Heart left ventricle (tissue), 16 donors: Measurements from ENCODE around the gene ARL3. TPM values are rescaled to one million over a fixed set of nuclear protein-coding genes. Genes with fewer than 3 reads are reported as not detected.

ENCODE experiments used
- ATAC-seq, 4 donors: fragments of 200-7000 bp; cut with Tn5 transposase; one replicate each; pipeline ENCODE4 v1.9.1; 2020 to 2022; ENCODE audit warnings: moderate library complexity in 4 of 4, mild to moderate bottlenecking in 3 of 4, moderate number of reproducible peaks in 1 of 4
- DNase-seq, 5 donors: peaks; one replicate each; pipeline ENCODE4 v3.0.0-alpha.2; 2020
- H3K27ac ChIP-seq, 12 donors: fragments of 200-600 bp; sonication (generic) in 4 of 12; one replicate each; pipeline versions ENCODE4 v1.5.0 to v1.8.0; 2016 to 2022; ENCODE audit warnings: mild to moderate bottlenecking in 2 of 12
- H3K27me3 ChIP-seq, 9 donors: fragments of 200-600 bp; sonication (generic) in 2 of 9; one replicate each; pipeline versions ENCODE4 v1.5.1 to v1.8.0; 2016 to 2022; ENCODE audit warnings: mild to moderate bottlenecking in 3 of 9
- H3K36me3 ChIP-seq, 9 donors: fragments of 200-600 bp; sonication (generic) in 2 of 9; one replicate each; pipeline versions ENCODE4 v1.5.0 to v1.8.0; 2018 to 2022; ENCODE audit warnings: mild to moderate bottlenecking in 2 of 9
- H3K4me1 ChIP-seq, 12 donors: fragments of 200-600 bp; sonication (generic) in 4 of 12; one replicate each; pipeline versions ENCODE4 v1.5.0 to v1.8.0; 2016 to 2022; ENCODE audit warnings: mild to moderate bottlenecking in 3 of 12
- H3K4me3 ChIP-seq, 12 donors: fragments of 200-600 bp; sonication (generic) in 4 of 12; one replicate each; pipeline versions ENCODE4 v1.5.0 to v1.8.0; 2017 to 2022; ENCODE audit warnings: mild to moderate bottlenecking in 9 of 12, moderate library complexity in 4 of 12
- H3K9me3 ChIP-seq, 12 donors: fragments of 200-600 bp; sonication (generic) in 4 of 12; one replicate each; pipeline versions ENCODE4 v1.5.0 to v1.8.0; 2016 to 2022; ENCODE audit warnings: mild to moderate bottlenecking in 1 of 12
- CTCF ChIP-seq, 12 donors: fragments of 200-600 bp; sonication (generic) in 4 of 12; IDR thresholded peaks; one replicate each; pipeline versions ENCODE4 v1.5.0 to v1.8.0; 2018 to 2022; ENCODE audit warnings: antibody characterized with exemption in 12 of 12, mild to moderate bottlenecking in 5 of 12
- POLR2A ChIP-seq, 2 donors: fragments of 450-650 bp; IDR thresholded peaks; one replicate each; pipeline ENCODE4 v1.6.1; 2017; ENCODE audit warnings: antibody characterized with exemption in 2 of 2, mild to moderate bottlenecking in 2 of 2, moderate library complexity in 2 of 2
- WGBS, 4 donors: extraction: QIAGEN DNeasy Blood & Tissue Kit in 2 of 4; methylation state at CpG; one replicate each; pipeline versions ENCODE4 v1.1.5 to v1.1.7; 2013 to 2018; 5-methylcytosine and 5-hydroxymethylcytosine counted together
- intact Hi-C, 10 donors: fragments of 100-400 bp; cut with DNase I; formaldehyde crosslinking; loops; one replicate each; pipeline versions ENCODE4 v1.11.1 to v1.14.2; 2022
- polyA plus RNA-seq, 2 donors: library from polyadenylated mRNA; stranded (reverse); fragments of 200-250 nt; gene quantifications; one replicate each; pipeline ENCODE4 v1.2.3, GENCODE V29; 2013
- total RNA-seq, 9 donors: library from RNA; depleted of rRNA in 2 of 9; stranded (reverse); fragments of >200 nt in 2 of 9; fragmentation: NEBNext Ultra II Directional in 3 of 9; extraction: Animal tissue kit (Norgen Biotek cat#: 25700) in 3 of 9; gene quantifications; one replicate each; pipeline versions ENCODE4 v1.1.0 to v1.2.4, GENCODE V29; 2016 to 2023
- donor health status: ischemic (EF 13 %, LVEDD 7.1; RV severe dilation, severe dysfunction).
- donor health status: healthy with polysubstance abuse.
- donor health status: DM: no; HTN: yes; CAD: no.
- donor health status: DM: no; HTN: no; CAD: no.
- donor health status: ischemic (EF 25% LVEDD 6.9; RV normal size, moderate dysfunction).
- donor health status: ischemic (EF 25% LVEDD 5.7; RV mildly dilated, moderate dysfunction).
- donor health status: healthy.
- donor health status: DM: yes; HTN: yes; CAD: no.
- donor health status: ischemic (EF 35%, LVEDD 5.7; RV mildly dilated, moderate dysfunction).
- donor health status: nonischemic (EF 11% LVEDD 7.7; RV severe dilation, severe dysfunction).
- donor health status: DM: yes; HTN: yes; CAD: no.
- donor health status: PGD.
- donor health status: ischemic (EF 29% LVEDD 5.4; RV normal size, mild dysfunction).
- donor health status: nonischemic (EF 23%, LVEDD 6.1; RV moderate dilation, normal function).

Gene ARL3
- total and polyA plus RNA-seq, 11 donors, result 5.8 to 19.3 (median 12.6) TPM

GRCh38 chr10:102713539-102713813, 721 bp downstream of the ARL3 start:
- peaks cover 0 to 41% (median 18%) of the 10 kb centered on the region in 12 donors for H3K4me1 ChIP-seq
- intact Hi-C loops, result loop anchor here in 6 of 10 donors (2.0 to 10.0 kb wide), 6 partner anchors 36 to 621 kb away; partner anchors contain the start of gene TRIM8 (in 2 of the 6)
- 0 to 2% (median 0%) methylated on average over 13 of the region's 13 CpGs for WGBS, 4 donors

GRCh38 chr10:102712843-102713538, 1.2 kb downstream of the ARL3 start:
- 11 to 12% (median 11%) methylated on average over 8 of the region's 8 CpGs for WGBS, 4 donors
- intact Hi-C loops, result loop anchor here in 6 of 10 donors (2.0 to 10.0 kb wide), 6 partner anchors 36 to 622 kb away; partner anchors contain the start of gene TRIM8 (in 2 of the 6)
- H3K27me3 ChIP-seq, result no peaks in the 10 kb centered on the region
- H3K9me3 ChIP-seq, result no peaks in the 10 kb centered on the region
- TF ChIP-seq CTCF (IDR thresholded peaks at IDR 0.05), result no peak
- TF ChIP-seq POLR2A (IDR thresholded peaks at IDR 0.05), result no peak
- H3K36me3 ChIP-seq, result no peaks in the 10 kb centered on the region
- ATAC-seq (no peak), DNase-seq (no peak)
- H3K27ac ChIP-seq, result peak overlapping the region in 10 of 12 donors; percentile 74 to 92 (median 83)
- peaks cover 0 to 36% (median 14%) of the 10 kb centered on the region in 12 donors for H3K4me1 ChIP-seq
- peak overlapping the region; percentile 70 to 100 (median 90) for H3K4me3 ChIP-seq

More at GRCh38 chr10:102713539-102713813, 721 bp downstream of the ARL3 start:
- H3K36me3 ChIP-seq, result no peaks in the 10 kb centered on the region
- peak; percentile 22 to 50 (median 38) for ATAC-seq
- H3K4me3 ChIP-seq, result peak overlapping the region; percentile 70 to 100 (median 90)
- H3K9me3 ChIP-seq, result no peaks in the 10 kb centered on the region
- H3K27me3 ChIP-seq, result no peaks in the 10 kb centered on the region
- TF ChIP-seq CTCF (IDR thresholded peaks at IDR 0.05), result peak in 4 of 12 donors; percentile 18 to 46 (median 32)
- no peak for TF ChIP-seq POLR2A (IDR thresholded peaks at IDR 0.05)
- H3K27ac ChIP-seq, result peak overlapping the region; percentile 2 to 92 (median 83)
- DNase-seq, result no peak

GRCh38 chr10:102712089-102712488, 2.1 kb downstream of the ARL3 start:
- Histone ChIP-seq H3K9me3 (no peaks in the 10 kb centered on the region), H3K27me3 (no peaks in the 10 kb centered on the region), H3K27ac (no peak overlapping the region), H3K4me3 (no peak overlapping the region), H3K4me1 (peaks cover 0 to 31% (median 14%) of the 10 kb centered on the region in 12 donors), H3K36me3 (no peaks in the 10 kb centered on the region)
- TF ChIP-seq CTCF (IDR thresholded peaks at IDR 0.05), result no peak
- TF ChIP-seq POLR2A (IDR thresholded peaks at IDR 0.05), result no peak
- ATAC-seq (no peak), DNase-seq (no peak)
- 87 to 92% (median 89%) methylated on average over 4 of the region's 4 CpGs for WGBS, 4 donors
- intact Hi-C loops, result loop anchor here in 6 of 10 donors (2.0 to 10.0 kb wide), 6 partner anchors 35 to 623 kb away; partner anchors contain the start of gene TRIM8 (in 2 of the 6)

- ATAC-seq (no peak), DNase-seq (no peak)
- intact Hi-C loops, result loop anchor here in 6 of 10 donors (5.0 to 10.0 kb wide), 5 partner anchors 33 to 624 kb away; partner anchors contain the start of gene TRIM8 (in 1 of the 6)
- WGBS, 4 donors, result 63 to 70% (median 66%) methylated on average over 4 of the region's 4 CpGs
- Histone ChIP-seq H3K9me3 (no peaks in the 10 kb centered on the region), H3K4me3 (no peak overlapping the region), H3K27me3 (no peaks in the 10 kb centered on the region), H3K27ac (no peak overlapping the region), H3K36me3 (no peaks in the 10 kb centered on the region), H3K4me1 (peaks cover 0 to 31% (median 14%) of the 10 kb centered on the region in 12 donors)
- TF ChIP-seq CTCF (IDR thresholded peaks at IDR 0.05) (no peak), POLR2A (IDR thresholded peaks at IDR 0.05) (no peak)
Observed at GRCh38 chr10:102710609-102711008, 3.6 kb downstream of the ARL3 start.
